Activated CD8-positive, alpha-beta T cell treated with anti-CD3 and anti-CD28 coated beads for 36 hours (primary cell): ENCODE results near the gene KIF5B. TPM values are rescaled to one million over a fixed set of nuclear protein-coding genes. Genes with fewer than 3 reads are reported as not detected.
"Not testable (repeated sequence)": the region's sequence is repeated elsewhere in the genome, so short reads cannot be mapped to it uniquely, and the experiment has no call there.

Experiments used
- ATAC-seq: fragments of 200-7000 bp; cut with Tn5 transposase; one replicate; pipeline ENCODE4 v1.10.0; 2021; ENCODE audit warnings: mild to moderate bottlenecking, moderate library complexity
- CTCF ChIA-PET: fragments of 350-600 bp; sonication (Branson Sonifier 250); formaldehyde crosslinking; loops from one replicate; lab custom pipeline; 2021; ENCODE audit warnings: antibody characterized with exemption; lab: Charles Lee
- POLR2A ChIA-PET: fragments of 350-600 bp; sonication (Branson Sonifier 250); formaldehyde crosslinking; loops from one replicate; lab custom pipeline; 2021; ENCODE audit warnings: antibody characterized with exemption; lab: Charles Lee
- DNase-seq: peaks from one replicate; pipeline ENCODE4 v3.0.0-alpha.2; 2020
- H3K27ac Mint-ChIP-seq: one replicate; pipeline ENCODE4 v1.8.0; 2021; ENCODE audit warnings: mild to moderate bottlenecking, mixed read lengths
- H3K27me3 Mint-ChIP-seq: one replicate; pipeline ENCODE4 v1.8.0; 2021; ENCODE audit warnings: mixed read lengths
- H3K36me3 Mint-ChIP-seq: one replicate; pipeline ENCODE4 v1.8.0; 2021; ENCODE audit warnings: low read depth, mixed read lengths
- H3K4me1 Mint-ChIP-seq: one replicate; pipeline ENCODE4 v1.8.0; 2021; ENCODE audit warnings: low read depth, mixed read lengths
- H3K4me3 Mint-ChIP-seq: one replicate; pipeline ENCODE4 v1.8.0; 2021; ENCODE audit warnings: mild to moderate bottlenecking, moderate library complexity, mixed read lengths
- H3K9me3 Mint-ChIP-seq: one replicate; pipeline ENCODE4 v1.8.0; 2021; ENCODE audit warnings: mixed read lengths
- intact Hi-C: fragments of 100-400 bp; cut with micrococcal nuclease; formaldehyde crosslinking; loops from one replicate; pipeline ENCODE4 v1.10.0; 2022
- total RNA-seq, 2 experiments: library from RNA; stranded (reverse); gene quantifications; one replicate each; pipeline ENCODE4 v1.2.3, GENCODE V29; 2021
- TF ChIP-seq, protein P1 (sequence below): fragments of 200-600 bp; IDR thresholded peaks from one replicate; pipeline ENCODE4 v1.8.0; 2022; ENCODE audit warnings: antibody characterized with exemption, mild to moderate bottlenecking

The KIF5B gene
- total RNA-seq, 2 experiments from 2014 or later: 52.7 to 55.3 TPM

GRCh38 chr10:32046151-32046550, 10.1 kb downstream of the KIF5B start:
- no peak for ATAC-seq
- TF ChIP-seq, protein P1, sequence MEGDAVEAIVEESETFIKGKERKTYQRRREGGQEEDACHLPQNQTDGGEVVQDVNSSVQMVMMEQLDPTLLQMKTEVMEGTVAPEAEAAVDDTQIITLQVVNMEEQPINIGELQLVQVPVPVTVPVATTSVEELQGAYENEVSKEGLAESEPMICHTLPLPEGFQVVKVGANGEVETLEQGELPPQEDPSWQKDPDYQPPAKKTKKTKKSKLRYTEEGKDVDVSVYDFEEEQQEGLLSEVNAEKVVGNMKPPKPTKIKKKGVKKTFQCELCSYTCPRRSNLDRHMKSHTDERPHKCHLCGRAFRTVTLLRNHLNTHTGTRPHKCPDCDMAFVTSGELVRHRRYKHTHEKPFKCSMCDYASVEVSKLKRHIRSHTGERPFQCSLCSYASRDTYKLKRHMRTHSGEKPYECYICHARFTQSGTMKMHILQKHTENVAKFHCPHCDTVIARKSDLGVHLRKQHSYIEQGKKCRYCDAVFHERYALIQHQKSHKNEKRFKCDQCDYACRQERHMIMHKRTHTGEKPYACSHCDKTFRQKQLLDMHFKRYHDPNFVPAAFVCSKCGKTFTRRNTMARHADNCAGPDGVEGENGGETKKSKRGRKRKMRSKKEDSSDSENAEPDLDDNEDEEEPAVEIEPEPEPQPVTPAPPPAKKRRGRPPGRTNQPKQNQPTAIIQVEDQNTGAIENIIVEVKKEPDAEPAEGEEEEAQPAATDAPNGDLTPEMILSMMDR: no peak
- Mint-ChIP-seq H3K9me3 (no peaks in the 10 kb centered on the region), H3K27me3 (no peaks in the 10 kb centered on the region), H3K4me1 (peaks cover 70% of the 10 kb centered on the region), H3K36me3 (peaks cover 63% of the 10 kb centered on the region), H3K27ac (no peak overlapping the region), H3K4me3 (no peak overlapping the region)
- DNase-seq: no peak
- POLR2A ChIA-PET: no interaction called here
- CTCF ChIA-PET: no interaction called here
- intact Hi-C loops: no loop called here

DNA sequence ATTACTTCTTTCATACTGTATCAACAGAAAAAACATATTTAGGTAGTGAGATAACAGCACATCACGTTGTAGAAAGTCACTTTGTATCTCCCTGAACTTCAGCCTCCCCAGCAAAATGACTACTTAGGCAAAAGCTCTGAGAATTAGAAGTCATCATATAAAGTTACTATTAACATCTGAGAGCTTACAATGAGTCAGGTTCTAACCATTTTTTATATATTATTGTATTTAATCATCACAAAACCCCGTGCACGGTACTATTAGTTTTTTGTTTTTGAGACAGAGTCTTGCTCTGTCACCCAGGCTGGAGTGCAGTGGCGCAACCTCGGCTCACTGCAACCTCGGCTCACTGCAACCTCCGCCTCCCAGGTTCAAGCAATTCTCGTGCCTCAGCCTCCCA, 13.5 kb downstream of the KIF5B start:
- Mint-ChIP-seq H3K36me3 (peaks cover 60% of the 10 kb centered on the region), H3K4me1 (peaks cover 45% of the 10 kb centered on the region), H3K27ac (peak overlapping the region; percentile 30)
- H3K4me3 Mint-ChIP-seq, H3K27me3 Mint-ChIP-seq, DNase-seq, H3K9me3 Mint-ChIP-seq, intact Hi-C loops: not testable (repeated sequence)
- POLR2A ChIA-PET: interaction anchor here (0.6 kb wide), 1 partner anchor 12 kb away, joined by 3 read pairs; no protein-coding TSS in a partner anchor
- ATAC-seq: peak; percentile 24
- CTCF ChIA-PET: interaction anchor here (0.9 to 1.3 kb wide), 2 partner anchors 14 to 19 kb away, joined by 3 to 4 read pairs; partner anchors contain the start of gene KIF5B

- Mint-ChIP-seq H3K9me3 (no peaks in the 10 kb centered on the region), H3K4me3 (no peak overlapping the region), H3K36me3 (peaks cover 61% of the 10 kb centered on the region), H3K27ac (peak overlapping the region; percentile 6), H3K4me1 (peaks cover 36% of the 10 kb centered on the region), H3K27me3 (no peaks in the 10 kb centered on the region)
- intact Hi-C loops: no loop called here
- ChIA-PET POLR2A (no interaction called here), CTCF (no interaction called here)
- no peak for ATAC-seq
- DNase-seq: no peak
- TF ChIP-seq, protein P1: no peak
These were observed 14.8 kb downstream of the KIF5B start for GRCh38 chr10:32041290-32042028.

DNA sequence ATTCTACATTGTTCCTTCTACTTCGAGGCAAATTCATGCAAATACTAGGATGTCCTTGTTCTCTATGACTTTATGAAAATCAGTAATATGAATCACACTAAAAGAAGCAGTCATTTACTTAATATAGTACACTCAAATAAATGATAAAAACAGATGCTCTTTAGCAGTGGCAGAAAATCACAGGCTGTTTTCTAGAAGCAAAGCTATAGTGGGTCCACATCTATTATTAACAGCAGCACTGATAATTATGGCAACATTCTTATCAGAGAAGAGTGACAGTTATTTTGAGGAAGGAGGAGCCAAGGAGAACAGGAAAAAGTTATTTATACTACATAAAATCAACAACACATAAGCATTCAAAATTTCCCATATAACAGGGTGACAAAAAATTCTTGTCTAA, 16.5 kb downstream of the KIF5B start:
- POLR2A ChIA-PET: no interaction called here
- Mint-ChIP-seq H3K4me1 (peaks cover 25% of the 10 kb centered on the region), H3K36me3 (peaks cover 56% of the 10 kb centered on the region), H3K27me3 (no peaks in the 10 kb centered on the region), H3K27ac (no peak overlapping the region), H3K4me3 (no peak overlapping the region), H3K9me3 (no peaks in the 10 kb centered on the region)
- ATAC-seq: no peak
- DNase-seq: no peak
- CTCF ChIA-PET: no interaction called here
- intact Hi-C loops: no loop called here
- TF ChIP-seq, protein P1: no peak

DNA sequence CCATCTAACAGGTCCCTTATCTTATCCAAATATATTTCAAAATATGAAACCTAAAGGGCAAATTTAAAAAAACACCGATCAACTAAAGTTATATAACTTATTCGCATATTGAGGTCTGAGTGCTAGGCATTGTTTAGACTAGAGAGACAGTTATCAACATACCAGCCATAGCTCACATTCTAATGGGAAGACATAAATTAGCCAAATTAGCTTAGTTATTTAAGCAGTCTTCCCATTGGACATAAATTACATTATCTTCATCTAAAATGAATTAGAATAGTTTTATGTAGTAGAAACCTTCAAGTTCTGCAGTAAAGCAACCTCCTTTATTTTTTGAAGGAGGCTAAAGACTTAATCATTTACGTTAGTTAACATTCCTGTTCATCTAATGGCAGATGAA, 17.4 kb downstream of the KIF5B start:
- TF ChIP-seq, protein P1: no peak
- ATAC-seq (no peak), DNase-seq (no peak)
- no peaks in the 10 kb centered on the region for H3K9me3 Mint-ChIP-seq
- intact Hi-C loops: no loop called here
- H3K4me3 Mint-ChIP-seq: no peak overlapping the region
- no peaks in the 10 kb centered on the region for H3K27me3 Mint-ChIP-seq
- peaks cover 52% of the 10 kb centered on the region for H3K36me3 Mint-ChIP-seq
- ChIA-PET CTCF (no interaction called here), POLR2A (no interaction called here)
- H3K4me1 Mint-ChIP-seq: peaks cover 21% of the 10 kb centered on the region
- H3K27ac Mint-ChIP-seq: no peak overlapping the region
